SK-N-SH (cell line): ENCODE results near the gene TIAM2. TPM values are rescaled to one million over a fixed set of nuclear protein-coding genes. Genes with fewer than 3 reads are reported as not detected.

ENCODE experiments used
- CTCF ChIA-PET: fragments of 300-600, 350-600 bp; formaldehyde crosslinking; extraction: SDS; loops from one replicate; lab custom pipeline; 2021; lab: Yijun Ruan, JAX
- POLR2A ChIA-PET: fragments of 350-600 bp; sonication (Branson Sonifier 250); formaldehyde crosslinking; extraction: SDS; loops from one replicate; lab custom pipeline; 2020; ENCODE audit warnings: antibody characterized with exemption, inconsistent platforms; lab: Yijun Ruan, JAX
- DNase-seq: peaks from one replicate; pipeline ENCODE4 v3.0.0; 2012
- H2AFZ ChIP-seq: fragments of 200-600 bp; sonication (generic); 2 replicates; pipeline ENCODE4 v1.8.1; 2016; ENCODE audit warnings: antibody characterized with exemption, mild to moderate bottlenecking, low read depth
- H3F3A ChIP-seq: fragments of 200-600 bp; sonication (generic); replicated peaks from 2 replicates; pipeline ENCODE3; 2016; ENCODE audit warnings: antibody characterized with exemption, mild to moderate bottlenecking; ENCODE audit not compliant: insufficient read depth
- H3K27ac ChIP-seq, 2 experiments: fragments of 200-500 bp in 1 of 2; fragments of 200-600 bp in 1 of 2; sonication (Bioruptor generic) in 1 of 2; sonication (generic), shearing (Covaris generic) in 1 of 2; 2 replicates each; pipeline versions ENCODE4 v1.5.1 to v1.6.1; 2014 to 2016; ENCODE audit warnings: low read depth in 2 of 2, inconsistent platforms in 1 of 2, low read length in 1 of 2, mild to moderate bottlenecking in 1 of 2, mixed read lengths in 1 of 2
- H3K27me3 ChIP-seq: fragments of 200-600 bp; sonication (generic), shearing (Covaris generic); 2 replicates; pipeline ENCODE4 v1.6.1; 2016; ENCODE audit warnings: mixed run types; ENCODE audit not compliant: insufficient read depth
- H3K36me3 ChIP-seq, 2 experiments: fragments of 200-500 bp in 1 of 2; fragments of 200-600 bp in 1 of 2; sonication (Bioruptor generic) in 1 of 2; sonication (generic) in 1 of 2; replicated peaks in 1 of 2; 2 replicates each; pipeline versions ENCODE3 to v1.5.1; 2014 to 2016; ENCODE audit warnings: low read length in 1 of 2, mild to moderate bottlenecking in 1 of 2; ENCODE audit not compliant: insufficient read depth in 2 of 2, control insufficient read depth in 1 of 2
- H3K4me1 ChIP-seq, 2 experiments: fragments of 200-500 bp in 1 of 2; fragments of 200-600 bp in 1 of 2; sonication (Bioruptor generic) in 1 of 2; sonication (generic), shearing (Covaris generic) in 1 of 2; 2 replicates each; pipeline versions ENCODE4 v1.5.1 to v1.6.1; 2014 to 2016; ENCODE audit warnings: low read depth in 1 of 2, low read length in 1 of 2, mixed run types in 1 of 2; ENCODE audit not compliant: insufficient read depth in 2 of 2, control insufficient read depth in 1 of 2
- H3K4me2 ChIP-seq: fragments of 200-600 bp; sonication (generic), shearing (Covaris generic); 2 replicates; pipeline ENCODE4 v1.6.1; 2017; ENCODE audit warnings: mixed run types
- H3K4me3 ChIP-seq, 2 experiments: fragments of 200-500 bp in 1 of 2; fragments of 200-600 bp in 1 of 2; sonication (Bioruptor generic) in 1 of 2; sonication (generic), shearing (Covaris generic) in 1 of 2; 2 replicates each; pipeline versions ENCODE4 v1.5.1 to v1.8.1; 2014 to 2016; ENCODE audit warnings: low read depth in 2 of 2, inconsistent platforms in 1 of 2, low read length in 1 of 2, mild to moderate bottlenecking in 1 of 2, mixed read lengths in 1 of 2, moderate library complexity in 1 of 2
- H3K79me2 ChIP-seq: fragments of 200-600 bp; sonication (generic); 2 replicates; pipeline ENCODE4 v1.8.1; 2017; ENCODE audit warnings: mild to moderate bottlenecking; ENCODE audit not compliant: insufficient read depth
- H3K9ac ChIP-seq: fragments of 200-600 bp; sonication (generic); 2 replicates; pipeline ENCODE4 v1.6.1; 2017; ENCODE audit warnings: mixed run types
- H3K9me2 ChIP-seq: fragments of 200-600 bp; sonication (generic); 2 replicates; pipeline ENCODE4 v1.6.1; 2017; ENCODE audit warnings: mixed run types
- H3K9me3 ChIP-seq: fragments of 200-600 bp; sonication (generic); 2 replicates; pipeline ENCODE4 v1.6.1; 2017; ENCODE audit warnings: mixed run types, mild to moderate bottlenecking, moderate library complexity
- H4K20me1 ChIP-seq: fragments of 200-600 bp; sonication (generic); 2 replicates; pipeline ENCODE4 v1.6.1; 2017; ENCODE audit warnings: mild to moderate bottlenecking, mixed run types; ENCODE audit not compliant: insufficient read depth
- CHD2 ChIP-seq: fragments of 150-350 bp; IDR thresholded peaks from 2 replicates; pipeline ENCODE4 v1.6.1; 2018; ENCODE audit warnings: low read length; ENCODE audit not compliant: partially characterized antibody
- ELF1 ChIP-seq: IDR thresholded peaks from 2 replicates; pipeline ENCODE4 v1.4.0; 2012
- EP300 ChIP-seq, 2 experiments: IDR thresholded peaks; 2 replicates each; pipeline versions ENCODE4 v1.4.0 to v1.6.1; 2012; ENCODE audit warnings: borderline replicate concordance in 1 of 2, low read depth in 1 of 2, low read length in 1 of 2
- FOXJ3 ChIP-seq: sonication (generic); formaldehyde crosslinking; IDR thresholded peaks from 2 replicates; pipeline ENCODE4 v1.5.1; 2020; ENCODE audit warnings: mild to moderate bottlenecking, missing genetic modification reagents
- GABPA ChIP-seq: IDR thresholded peaks from 2 replicates; pipeline ENCODE4 v1.4.0; 2012; ENCODE audit warnings: low read depth, mild to moderate bottlenecking
- GATA2 ChIP-seq: sonication (generic); formaldehyde crosslinking; IDR thresholded peaks from 2 replicates; pipeline ENCODE4 v1.5.0; 2020; ENCODE audit warnings: mild to moderate bottlenecking, missing genetic modification reagents
- JUND ChIP-seq: IDR thresholded peaks from 2 replicates; pipeline ENCODE4 v1.4.0; 2012
- NFIC ChIP-seq: IDR thresholded peaks from 2 replicates; pipeline ENCODE4 v1.4.0; 2012; ENCODE audit warnings: borderline replicate concordance
- RCOR1 ChIP-seq: fragments of 150-350 bp; IDR thresholded peaks from 2 replicates; pipeline ENCODE4 v1.6.1; 2017; ENCODE audit warnings: antibody characterized with exemption, low read length
- REST ChIP-seq: IDR thresholded peaks from 2 replicates; pipeline ENCODE4 v1.6.1; 2012; ENCODE audit warnings: mild to moderate bottlenecking, low read depth, low read length, moderate library complexity
- RFX5 ChIP-seq: IDR thresholded peaks from 2 replicates; pipeline ENCODE4 v1.6.1; 2012; ENCODE audit warnings: mild to moderate bottlenecking, improper control_type of control experiment, low read length
- RXRA ChIP-seq: IDR thresholded peaks from 2 replicates; pipeline ENCODE4 v1.4.0; 2012; ENCODE audit warnings: low read depth, mild to moderate bottlenecking, borderline replicate concordance
- SIN3A ChIP-seq: IDR thresholded peaks from 2 replicates; pipeline ENCODE4 v1.6.1; 2012; ENCODE audit warnings: low read depth, mild to moderate bottlenecking, low read length, moderate library complexity, borderline replicate concordance
- SMC3 ChIP-seq: IDR thresholded peaks from 2 replicates; pipeline ENCODE4 v1.6.1; 2012; ENCODE audit warnings: low read depth, low read length, improper control_type of control experiment
- TCF12 ChIP-seq: IDR thresholded peaks from 2 replicates; pipeline ENCODE4 v1.4.0; 2012
- WGBS: methylation state at CpG from one replicate; pipeline ENCODE4 v1.1.6; 2017; ENCODE audit warnings: low lambda C conversion rate; 5-methylcytosine and 5-hydroxymethylcytosine counted together
- polyA plus RNA-seq, 3 experiments: library from polyadenylated mRNA; depleted of rRNA; stranded (reverse); fragments of >200 nt; gene quantifications; 2 replicates each; pipeline ENCODE4 v1.2.3, GENCODE V29; 2012
- TF ChIP-seq, protein P1 (sequence below): fragments of 200-600 bp; sonication (generic); IDR thresholded peaks from 2 replicates; pipeline ENCODE4 v1.6.1; 2017; ENCODE audit warnings: antibody characterized with exemption, mild to moderate bottlenecking, moderate library complexity

Gene TIAM2
- polyA plus RNA-seq, 1 of the 3 experiments (the other 2 are of a cell fraction) = 13.6 TPM

- POLR2A ChIA-PET = no interaction called here
- Histone ChIP-seq H3F3A (no peaks in the 10 kb centered on the region), H3K4me1 (no peaks in the 10 kb centered on the region; a peak in 1 of 4 replicates), H3K4me2 (no peak overlapping the region), H3K27me3 (no peaks in the 10 kb centered on the region), H2AFZ (no peak overlapping the region), H4K20me1 (no peaks in the 10 kb centered on the region), H3K9me2 (no peaks in the 10 kb centered on the region), H3K9me3 (no peaks in the 10 kb centered on the region), H3K4me3 (no peak overlapping the region), H3K27ac (no peak overlapping the region), H3K9ac (no peak overlapping the region), H3K36me3 (peaks cover 0 to 2% of the 10 kb centered on the region in 2 experiments), H3K79me2 (no peaks in the 10 kb centered on the region)
- WGBS = 94% methylated on average over 3 of the region's 3 CpGs
- TF ChIP-seq RXRA (no peak), CHD2 (no peak), JUND (no peak), TCF12 (no peak), SMC3 (no peak), FOXJ3 (CRISPR knock-in tag) (no peak), RFX5 (no peak), RCOR1 (no peak), REST (no peak), GABPA (no peak), EP300 (IDR thresholded peaks at IDR 0.05; ENCODE audit: borderline replicate concordance in 1 of 2, low read depth in 1 of 2, low read length in 1 of 2) (no peak), SIN3A (no peak), NFIC (no peak), GATA2 (CRISPR knock-in tag) (no peak), ELF1 (no peak)
- TF ChIP-seq, protein P1, sequence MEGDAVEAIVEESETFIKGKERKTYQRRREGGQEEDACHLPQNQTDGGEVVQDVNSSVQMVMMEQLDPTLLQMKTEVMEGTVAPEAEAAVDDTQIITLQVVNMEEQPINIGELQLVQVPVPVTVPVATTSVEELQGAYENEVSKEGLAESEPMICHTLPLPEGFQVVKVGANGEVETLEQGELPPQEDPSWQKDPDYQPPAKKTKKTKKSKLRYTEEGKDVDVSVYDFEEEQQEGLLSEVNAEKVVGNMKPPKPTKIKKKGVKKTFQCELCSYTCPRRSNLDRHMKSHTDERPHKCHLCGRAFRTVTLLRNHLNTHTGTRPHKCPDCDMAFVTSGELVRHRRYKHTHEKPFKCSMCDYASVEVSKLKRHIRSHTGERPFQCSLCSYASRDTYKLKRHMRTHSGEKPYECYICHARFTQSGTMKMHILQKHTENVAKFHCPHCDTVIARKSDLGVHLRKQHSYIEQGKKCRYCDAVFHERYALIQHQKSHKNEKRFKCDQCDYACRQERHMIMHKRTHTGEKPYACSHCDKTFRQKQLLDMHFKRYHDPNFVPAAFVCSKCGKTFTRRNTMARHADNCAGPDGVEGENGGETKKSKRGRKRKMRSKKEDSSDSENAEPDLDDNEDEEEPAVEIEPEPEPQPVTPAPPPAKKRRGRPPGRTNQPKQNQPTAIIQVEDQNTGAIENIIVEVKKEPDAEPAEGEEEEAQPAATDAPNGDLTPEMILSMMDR = no peak
- CTCF ChIA-PET = no interaction called here
- no peak for DNase-seq
Observed at GRCh38 chr6:155039618-155040017, 44.5 kb downstream of the TIAM2 start.
